HCT116 (cell line): ENCODE measurements around the gene HPD. TPM values are rescaled to one million over a fixed set of nuclear protein-coding genes. Genes with fewer than 3 reads are reported as not detected.

Experiments used
- ATAC-seq: fragments of 200-7000 bp; cut with Tn5 transposase; 2 replicates; pipeline ENCODE4 v1.9.1; 2020; ENCODE audit warnings: mild to moderate bottlenecking, moderate library complexity
- BruUV-seq: library from RNA; stranded (reverse); fragments of 400-500 nt; replicated peaks from 2 replicates; lab custom pipeline; 2021; lab: Mats Ljungman, UMichigan
- CTCF ChIA-PET: fragments of 300-600 bp; sonication (Branson Sonifier 250); formaldehyde crosslinking; loops from one replicate; lab custom pipeline; 2021; ENCODE audit warnings: antibody characterized with exemption; lab: Charles Lee
- POLR2A ChIA-PET: fragments of 300-600, 350-600 bp; sonication (Branson Sonifier 250); formaldehyde crosslinking; loops from one replicate; lab custom pipeline; 2021; ENCODE audit warnings: antibody characterized with exemption; lab: Charles Lee
- RAD21 ChIA-PET, 2 experiments: fragments of 300-600 bp; sonication (Branson Sonifier 250); formaldehyde crosslinking; loops; one replicate each; lab custom pipeline; 2023; ENCODE audit warnings: low total read pairs in 2 of 2; ENCODE audit not compliant: uncharacterized antibody in 2 of 2, unreplicated experiment in 2 of 2, low non-redundant PET in 1 of 2; lab: Charles Lee
- DNase-seq: peaks from one replicate; pipeline ENCODE4 v3.0.0-alpha.2; 2010; ENCODE audit warnings: low read depth, low spot score
- H2AFZ ChIP-seq: fragments of 200-600 bp; shearing (Covaris generic), sonication (generic); 2 replicates; pipeline ENCODE4 v1.6.1; 2017; ENCODE audit warnings: low read depth, mixed run types, mixed read lengths, antibody characterized with exemption, low read length; ENCODE audit not compliant: poor library complexity, severe bottlenecking
- H3K27ac ChIP-seq: 2 replicates; pipeline ENCODE4 v1.5.1; 2012; ENCODE audit warnings: low read depth, low read length
- H3K27me3 ChIP-seq: fragments of 200-600 bp; sonication (generic); 2 replicates; pipeline ENCODE4 v1.6.1; 2016; ENCODE audit warnings: mixed run types, low read length, mixed read lengths; ENCODE audit not compliant: insufficient read depth
- H3K36me3 ChIP-seq, 2 experiments: fragments of 200-500 bp in 1 of 2; fragments of 200-600 bp in 1 of 2; sonication (Bioruptor generic) in 1 of 2; sonication (generic) in 1 of 2; 2 replicates each; pipeline versions ENCODE4 v1.5.1 to v1.6.1; 2014 to 2016; ENCODE audit warnings: low read length in 2 of 2, inconsistent platforms in 1 of 2, mixed read lengths in 1 of 2, mixed run types in 1 of 2; ENCODE audit not compliant: insufficient read depth in 2 of 2, control insufficient read depth in 1 of 2
- H3K4me1 ChIP-seq, 2 experiments: fragments of 200-600 bp in 1 of 2; sonication (generic) in 1 of 2; 2 replicates each; pipeline versions ENCODE4 v1.5.1 to v1.6.1; 2012 to 2017; ENCODE audit warnings: low read length in 2 of 2, inconsistent platforms in 1 of 2, mild to moderate bottlenecking in 1 of 2, mixed read lengths in 1 of 2, mixed run types in 1 of 2, moderate library complexity in 1 of 2; ENCODE audit not compliant: insufficient read depth in 2 of 2, control insufficient read depth in 1 of 2
- H3K4me2 ChIP-seq: fragments of 200-600 bp; sonication (generic); 2 replicates; pipeline ENCODE4 v1.6.1; 2017; ENCODE audit warnings: mixed run types, low read length, mixed read lengths
- H3K4me3 ChIP-seq, 2 experiments: fragments of 200-600 bp in 1 of 2; sonication (generic) in 1 of 2; replicated peaks in 1 of 2; 2 replicates each; pipeline ENCODE4 v1.5.1; 2011 to 2016; ENCODE audit warnings: low read length in 2 of 2, control low read depth in 1 of 2, low read depth in 1 of 2, mild to moderate bottlenecking in 1 of 2, mixed read lengths in 1 of 2, mixed run types in 1 of 2
- H3K79me2 ChIP-seq: fragments of 200-600 bp; sonication (generic); 2 replicates; pipeline ENCODE4 v1.6.1; 2017; ENCODE audit warnings: mild to moderate bottlenecking, mixed run types, low read length, moderate library complexity, mixed read lengths; ENCODE audit not compliant: insufficient read depth
- H3K9ac ChIP-seq: fragments of 200-600 bp; sonication (generic); 2 replicates; pipeline ENCODE4 v1.6.1; 2016; ENCODE audit warnings: low read length, mixed read lengths
- H3K9me2 ChIP-seq: fragments of 200-600 bp; sonication (generic), shearing (Covaris generic); 2 replicates; pipeline ENCODE4 v1.6.1; 2017; ENCODE audit warnings: mixed run types, mild to moderate bottlenecking, moderate library complexity; ENCODE audit not compliant: insufficient read depth
- H3K9me3 ChIP-seq, 2 experiments: fragments of 200-500 bp in 1 of 2; fragments of 200-600 bp in 1 of 2; sonication (Bioruptor generic) in 1 of 2; sonication (generic) in 1 of 2; 2 replicates each; pipeline ENCODE4 v1.6.1; 2014 to 2017; ENCODE audit warnings: low read length in 2 of 2, mixed read lengths in 2 of 2, inconsistent platforms in 1 of 2, low read depth in 1 of 2, mild to moderate bottlenecking in 1 of 2, mixed run types in 1 of 2, moderate library complexity in 1 of 2; ENCODE audit not compliant: control insufficient read depth in 1 of 2, insufficient read depth in 1 of 2
- H4K20me1 ChIP-seq: fragments of 200-600 bp; sonication (generic), shearing (Covaris generic); 2 replicates; pipeline ENCODE4 v1.6.1; 2017; ENCODE audit warnings: mixed run types, mild to moderate bottlenecking, moderate library complexity; ENCODE audit not compliant: insufficient read depth
- ZNF274 ChIP-seq: fragments of 200-500 bp; sonication (Bioruptor generic); IDR thresholded peaks from 2 replicates; pipeline ENCODE4 v1.6.1; 2014; ENCODE audit warnings: mild to moderate bottlenecking, low read depth, low read length, inconsistent platforms
- intact Hi-C: fragments of 100-400 bp; cut with micrococcal nuclease; formaldehyde crosslinking; loops from 2 replicates; pipeline ENCODE4 v1.10.0; 2022
- total RNA-seq: library from RNA; stranded (reverse); gene quantifications from one replicate; pipeline ENCODE4 v1.2.1, GENCODE V29; 2021; ENCODE audit not compliant: unreplicated experiment
- TF ChIP-seq, protein P1 (sequence below): IDR thresholded peaks from 2 replicates; pipeline ENCODE4 v1.6.1; 2011; ENCODE audit warnings: mild to moderate bottlenecking, low read length, moderate library complexity; ENCODE audit not compliant: insufficient replicate concordance; ENCODE audit errors: extremely low read depth
- TF ChIP-seq, protein P2 (sequence below), 3 experiments: fragments of 200-600 bp in 1 of 3; sonication (generic) in 1 of 3; IDR thresholded peaks in 2 of 3; conservative IDR thresholded peaks in 1 of 3; 2 replicates each; pipeline ENCODE4 v1.5.1; 2012 to 2017; ENCODE audit warnings: low read depth in 2 of 3, low read length in 2 of 3, antibody characterized with exemption in 1 of 3, borderline replicate concordance in 1 of 3, control low read depth in 1 of 3, mild to moderate bottlenecking in 1 of 3, mixed read lengths in 1 of 3, mixed run types in 1 of 3, moderate library complexity in 1 of 3; ENCODE audit not compliant: insufficient read depth in 1 of 3

Gene HPD
- total RNA-seq, 1 experiment from 2014 or later, result 1.1 TPM

DNA sequence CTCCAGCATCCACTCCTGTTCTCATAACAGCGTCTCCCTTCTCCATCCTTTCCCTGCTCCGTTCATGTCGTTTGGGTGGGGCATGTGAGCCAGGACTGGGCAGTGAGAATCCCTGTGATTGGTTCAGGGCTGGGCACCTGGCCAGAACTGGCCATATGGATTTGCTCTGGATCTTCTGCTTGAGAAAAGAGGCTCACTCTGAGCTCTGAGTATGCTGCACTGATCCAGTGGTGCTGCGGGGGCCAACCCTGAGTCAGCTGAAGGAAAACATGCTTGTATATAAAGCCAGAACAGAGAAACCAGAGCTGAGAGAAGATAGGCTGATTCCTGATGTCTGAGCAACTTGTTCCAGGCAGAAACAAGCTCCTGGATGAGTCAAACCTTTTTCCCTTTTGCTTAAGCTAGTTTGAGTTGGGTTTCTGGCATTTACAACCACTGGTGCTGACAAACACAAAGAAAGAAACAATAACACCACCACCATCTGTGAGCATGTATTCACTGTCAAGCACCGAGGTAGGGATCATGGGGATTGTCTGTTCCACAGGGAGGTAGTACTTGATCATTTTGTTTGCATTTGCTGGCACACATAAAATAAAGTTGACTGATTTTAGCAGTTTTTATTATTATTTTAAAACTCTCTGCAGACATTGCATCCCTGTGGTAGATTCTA lies 14.0 kb upstream of the HPD start:
- ATAC-seq, result peak; percentile 40; the same call in 1 of the 2 replicates
- Histone ChIP-seq H3K4me3 (no peak overlapping the region), H4K20me1 (no peaks in the 10 kb centered on the region), H3K4me2 (no peak overlapping the region), H3K36me3 (no peaks in the 10 kb centered on the region), H3K79me2 (no peaks in the 10 kb centered on the region), H3K4me1 (peaks cover 0 to 5% of the 10 kb centered on the region in 2 experiments; a peak in 1 of 4 replicates), H3K27me3 (no peaks in the 10 kb centered on the region), H3K9ac (no peak overlapping the region), H3K9me3 (no peaks in the 10 kb centered on the region), H3K27ac (no peak overlapping the region), H3K9me2 (no peaks in the 10 kb centered on the region), H2AFZ (no peak overlapping the region)
- intact Hi-C loops, result no loop called here
- DNase-seq, result no peak
- no TSS peak for BruUV-seq
- POLR2A ChIA-PET, result interaction anchor here (0.8 kb wide), 1 partner anchor 70 kb away, joined by 3 read pairs; no protein-coding TSS in a partner anchor
- no peak for TF ChIP-seq ZNF274
- TF ChIP-seq, protein P1, sequence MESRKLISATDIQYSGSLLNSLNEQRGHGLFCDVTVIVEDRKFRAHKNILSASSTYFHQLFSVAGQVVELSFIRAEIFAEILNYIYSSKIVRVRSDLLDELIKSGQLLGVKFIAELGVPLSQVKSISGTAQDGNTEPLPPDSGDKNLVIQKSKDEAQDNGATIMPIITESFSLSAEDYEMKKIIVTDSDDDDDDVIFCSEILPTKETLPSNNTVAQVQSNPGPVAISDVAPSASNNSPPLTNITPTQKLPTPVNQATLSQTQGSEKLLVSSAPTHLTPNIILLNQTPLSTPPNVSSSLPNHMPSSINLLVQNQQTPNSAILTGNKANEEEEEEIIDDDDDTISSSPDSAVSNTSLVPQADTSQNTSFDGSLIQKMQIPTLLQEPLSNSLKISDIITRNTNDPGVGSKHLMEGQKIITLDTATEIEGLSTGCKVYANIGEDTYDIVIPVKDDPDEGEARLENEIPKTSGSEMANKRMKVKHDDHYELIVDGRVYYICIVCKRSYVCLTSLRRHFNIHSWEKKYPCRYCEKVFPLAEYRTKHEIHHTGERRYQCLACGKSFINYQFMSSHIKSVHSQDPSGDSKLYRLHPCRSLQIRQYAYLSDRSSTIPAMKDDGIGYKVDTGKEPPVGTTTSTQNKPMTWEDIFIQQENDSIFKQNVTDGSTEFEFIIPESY, result no peak
- TF ChIP-seq, protein P2, sequence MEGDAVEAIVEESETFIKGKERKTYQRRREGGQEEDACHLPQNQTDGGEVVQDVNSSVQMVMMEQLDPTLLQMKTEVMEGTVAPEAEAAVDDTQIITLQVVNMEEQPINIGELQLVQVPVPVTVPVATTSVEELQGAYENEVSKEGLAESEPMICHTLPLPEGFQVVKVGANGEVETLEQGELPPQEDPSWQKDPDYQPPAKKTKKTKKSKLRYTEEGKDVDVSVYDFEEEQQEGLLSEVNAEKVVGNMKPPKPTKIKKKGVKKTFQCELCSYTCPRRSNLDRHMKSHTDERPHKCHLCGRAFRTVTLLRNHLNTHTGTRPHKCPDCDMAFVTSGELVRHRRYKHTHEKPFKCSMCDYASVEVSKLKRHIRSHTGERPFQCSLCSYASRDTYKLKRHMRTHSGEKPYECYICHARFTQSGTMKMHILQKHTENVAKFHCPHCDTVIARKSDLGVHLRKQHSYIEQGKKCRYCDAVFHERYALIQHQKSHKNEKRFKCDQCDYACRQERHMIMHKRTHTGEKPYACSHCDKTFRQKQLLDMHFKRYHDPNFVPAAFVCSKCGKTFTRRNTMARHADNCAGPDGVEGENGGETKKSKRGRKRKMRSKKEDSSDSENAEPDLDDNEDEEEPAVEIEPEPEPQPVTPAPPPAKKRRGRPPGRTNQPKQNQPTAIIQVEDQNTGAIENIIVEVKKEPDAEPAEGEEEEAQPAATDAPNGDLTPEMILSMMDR (IDR thresholded peaks at IDR 0.05 in 2 of 3, conservative IDR thresholded peaks at IDR 0.05 in 1 of 3; ENCODE audit: borderline replicate concordance in 1 of 3, insufficient read depth in 1 of 3, low read depth in 2 of 3, low read length in 2 of 3), result no peak
- RAD21 ChIA-PET, result no interaction called here
- CTCF ChIA-PET, result interaction anchor here (1.5 kb wide), 1 partner anchor 61 kb away, joined by 4 read pairs; no protein-coding TSS in a partner anchor
